Prostate gland (tissue), 2 donors: ENCODE data around the gene AHNAK2. TPM values are rescaled to one million over a fixed set of nuclear protein-coding genes. Genes with fewer than 3 reads are reported as not detected.
A peak's percentile ranks its signal among the peaks of the same experiment; 100 is the strongest.

Experiments
- DNase-seq: peaks from one replicate; pipeline ENCODE4 v3.0.0-alpha.2; 2019; ENCODE audit warnings: low spot score
- H3K27ac ChIP-seq, 2 donors: fragments of 200-600 bp; sonication (generic); 2 replicates each; pipeline ENCODE4 v1.5.1; 2017 to 2019
- H3K27me3 ChIP-seq: fragments of 200-600 bp; sonication (generic); replicated peaks from 2 replicates; pipeline ENCODE4 v1.5.1; 2019; ENCODE audit not compliant: insufficient read depth
- H3K36me3 ChIP-seq, 2 donors: fragments of 200-600 bp; sonication (generic); 1 replicate in 1 of 2; 2 replicates in 1 of 2; pipeline versions ENCODE4 v1.5.1 to v1.8.1; 2017 to 2019
- H3K4me1 ChIP-seq: fragments of 200-600 bp; sonication (generic); replicated peaks from 2 replicates; pipeline ENCODE4 v1.5.1; 2019
- H3K4me3 ChIP-seq, 2 donors: fragments of 200-600 bp; sonication (generic); 2 replicates each; pipeline ENCODE4 v1.5.1; 2017 to 2019
- H3K9me3 ChIP-seq: fragments of 200-600 bp; sonication (generic); 2 replicates; pipeline ENCODE4 v1.5.1; 2017
- POLR2A ChIP-seq: fragments of 450-650 bp; IDR thresholded peaks from one replicate; pipeline ENCODE4 v1.6.1; 2016; ENCODE audit warnings: antibody characterized with exemption, mild to moderate bottlenecking
- POLR2AphosphoS5 ChIP-seq: sonication (generic); formaldehyde crosslinking; IDR thresholded peaks from one replicate; pipeline ENCODE4 v1.6.1; 2017; ENCODE audit warnings: antibody characterized with exemption
- WGBS: methylation state at CpG from one replicate; pipeline ENCODE4 v1.1.5; 2018; 5-methylcytosine and 5-hydroxymethylcytosine counted together
- intact Hi-C: fragments of 100-400 bp; cut with DNase I; formaldehyde crosslinking; loops from one replicate; pipeline ENCODE4 v1.14.2; 2022
- total RNA-seq, 2 donors: library from RNA; depleted of rRNA; stranded (reverse); fragments of >200 nt; gene quantifications; one replicate each; pipeline ENCODE4 v1.1.0, GENCODE V29; 2016
- TF ChIP-seq, protein P1 (sequence below), 4 experiments: fragments of 200-600 bp in 2 of 4; fragments of 450-650 bp in 2 of 4; sonication (generic) in 2 of 4; IDR thresholded peaks; 1 replicate in 3 of 4; 2 replicates in 1 of 4; pipeline ENCODE4 v1.5.1; 2016 to 2019; ENCODE audit warnings: antibody characterized with exemption in 4 of 4, mild to moderate bottlenecking in 2 of 4, moderate library complexity in 2 of 4

AHNAK2 gene
- total RNA-seq, 2 donors from 2014 or later, result 18.3 to 27.2 TPM

DNA sequence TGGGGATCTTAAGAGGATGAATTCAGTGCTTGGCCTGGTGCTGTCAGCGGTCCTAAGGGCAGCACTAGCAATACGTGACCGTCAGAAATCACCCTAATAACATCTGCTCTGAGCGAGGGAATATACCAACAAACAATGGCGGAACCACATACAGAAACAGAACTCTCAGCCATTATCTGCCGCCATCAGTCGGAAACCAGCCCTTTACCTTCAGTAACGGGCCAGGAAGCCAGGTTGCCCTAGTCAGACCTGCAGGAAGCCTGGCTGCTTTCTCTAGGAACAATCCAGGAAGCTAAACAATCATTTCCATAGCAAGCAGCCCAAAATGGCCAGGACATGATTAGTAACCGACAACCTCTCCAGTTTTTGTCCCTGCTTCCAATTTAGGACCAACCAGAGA, 37.1 kb upstream of the AHNAK2 start:
- intact Hi-C loops, result no loop called here
- no peak overlapping the region for H3K4me3 ChIP-seq
- peaks cover 0 to 4% of the 10 kb centered on the region in 2 donors for H3K36me3 ChIP-seq
- WGBS, result 87% methylated on average over 9 of the region's 9 CpGs
- no peak for DNase-seq
- no peaks in the 10 kb centered on the region for H3K27me3 ChIP-seq
- TF ChIP-seq POLR2AphosphoS5, result no peak
- H3K9me3 ChIP-seq, result no peaks in the 10 kb centered on the region
- H3K27ac ChIP-seq, result no peak overlapping the region
- no peaks in the 10 kb centered on the region for H3K4me1 ChIP-seq

DNA sequence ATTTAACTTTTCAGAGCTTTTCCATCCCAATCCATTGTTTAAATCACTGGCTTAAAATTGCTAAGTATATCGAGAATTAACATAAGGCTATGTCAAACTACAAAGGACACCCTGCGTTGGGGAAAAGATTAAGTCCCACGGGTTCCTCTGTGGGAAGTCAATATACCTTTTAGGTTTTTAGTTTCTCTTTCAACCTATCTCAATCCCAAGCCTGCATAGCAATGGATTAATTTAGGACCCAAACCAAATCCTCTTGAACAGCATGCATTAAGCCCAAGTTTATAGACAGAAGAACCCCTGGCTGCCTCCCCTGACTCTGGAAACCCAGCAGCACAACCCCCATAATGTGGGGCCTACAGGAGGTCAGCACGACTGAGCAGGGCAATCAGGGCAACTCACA, 36.5 kb upstream of the AHNAK2 start:
- no peak for DNase-seq
- Histone ChIP-seq H3K36me3 (peaks cover 0 to 4% of the 10 kb centered on the region in 2 donors), H3K9me3 (no peaks in the 10 kb centered on the region), H3K4me3 (no peak overlapping the region), H3K27ac (no peak overlapping the region), H3K27me3 (no peaks in the 10 kb centered on the region), H3K4me1 (no peaks in the 10 kb centered on the region)
- intact Hi-C loops, result no loop called here
- TF ChIP-seq, protein P1, sequence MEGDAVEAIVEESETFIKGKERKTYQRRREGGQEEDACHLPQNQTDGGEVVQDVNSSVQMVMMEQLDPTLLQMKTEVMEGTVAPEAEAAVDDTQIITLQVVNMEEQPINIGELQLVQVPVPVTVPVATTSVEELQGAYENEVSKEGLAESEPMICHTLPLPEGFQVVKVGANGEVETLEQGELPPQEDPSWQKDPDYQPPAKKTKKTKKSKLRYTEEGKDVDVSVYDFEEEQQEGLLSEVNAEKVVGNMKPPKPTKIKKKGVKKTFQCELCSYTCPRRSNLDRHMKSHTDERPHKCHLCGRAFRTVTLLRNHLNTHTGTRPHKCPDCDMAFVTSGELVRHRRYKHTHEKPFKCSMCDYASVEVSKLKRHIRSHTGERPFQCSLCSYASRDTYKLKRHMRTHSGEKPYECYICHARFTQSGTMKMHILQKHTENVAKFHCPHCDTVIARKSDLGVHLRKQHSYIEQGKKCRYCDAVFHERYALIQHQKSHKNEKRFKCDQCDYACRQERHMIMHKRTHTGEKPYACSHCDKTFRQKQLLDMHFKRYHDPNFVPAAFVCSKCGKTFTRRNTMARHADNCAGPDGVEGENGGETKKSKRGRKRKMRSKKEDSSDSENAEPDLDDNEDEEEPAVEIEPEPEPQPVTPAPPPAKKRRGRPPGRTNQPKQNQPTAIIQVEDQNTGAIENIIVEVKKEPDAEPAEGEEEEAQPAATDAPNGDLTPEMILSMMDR (IDR thresholded peaks at IDR 0.05), result no peak
- TF ChIP-seq POLR2A (no peak), POLR2AphosphoS5 (no peak)
- 71% methylated on average over 4 of the region's 4 CpGs for WGBS

DNA sequence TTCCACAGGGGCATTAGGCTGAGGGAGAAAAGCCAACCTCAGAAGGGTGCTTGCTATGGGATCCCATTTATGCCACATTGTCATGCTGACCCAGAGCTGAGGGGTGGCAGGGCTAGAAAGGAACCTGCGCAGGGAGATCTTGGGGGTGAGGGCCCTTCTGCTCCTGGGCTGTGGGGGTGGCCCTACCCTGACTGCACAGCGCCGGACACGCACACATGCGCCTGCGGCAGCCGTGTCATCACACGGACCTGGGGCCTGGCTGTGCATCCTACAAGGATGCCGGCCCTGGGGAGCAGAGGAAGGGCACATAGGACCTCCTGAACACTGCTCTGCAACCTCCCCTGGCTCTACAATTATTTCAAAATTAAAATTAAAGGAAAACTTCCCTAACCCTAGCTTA, 35.9 kb upstream of the AHNAK2 start:
- peaks cover 0 to 4% of the 10 kb centered on the region in 2 donors for H3K36me3 ChIP-seq
- H3K9me3 ChIP-seq, result no peaks in the 10 kb centered on the region
- H3K27ac ChIP-seq, result no peak overlapping the region
- DNase-seq, result no peak
- no peak overlapping the region for H3K4me3 ChIP-seq
- H3K4me1 ChIP-seq, result no peaks in the 10 kb centered on the region
- H3K27me3 ChIP-seq, result no peaks in the 10 kb centered on the region
- 92% methylated on average over 9 of the region's 9 CpGs for WGBS
- TF ChIP-seq, protein P1 (IDR thresholded peaks at IDR 0.05), result no peak
- TF ChIP-seq POLR2A (no peak), POLR2AphosphoS5 (no peak)
- intact Hi-C loops, result no loop called here

DNA sequence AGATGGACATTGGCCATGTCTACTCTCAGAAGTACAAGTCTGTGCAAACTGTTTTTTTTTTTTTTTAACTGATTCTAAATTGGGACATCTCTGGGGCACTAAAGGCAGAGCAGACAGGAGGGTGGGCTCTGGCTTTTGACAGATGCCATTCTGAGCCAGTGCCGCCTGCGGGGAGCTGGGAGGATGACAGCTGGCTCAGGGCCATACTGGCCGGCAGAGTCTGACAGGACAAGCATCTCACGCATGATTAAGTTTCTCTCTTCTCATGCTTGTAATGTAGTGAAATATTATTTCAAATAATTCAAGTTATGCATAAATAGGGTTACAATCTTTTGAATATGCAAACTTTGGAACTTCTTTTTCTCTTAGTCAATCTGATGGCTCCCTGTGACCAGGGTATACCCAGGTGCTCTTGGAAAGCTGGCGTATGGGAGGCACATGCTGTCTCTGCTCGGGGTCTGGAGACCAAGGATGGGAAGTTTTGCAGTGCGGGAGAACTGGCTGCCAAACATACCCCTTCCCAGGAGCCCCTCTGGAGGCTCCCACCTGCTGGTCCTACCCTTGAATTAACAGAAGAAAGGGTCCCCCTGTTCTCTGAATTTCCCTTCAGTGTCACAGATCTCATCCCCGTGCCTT, 35.1 kb upstream of the AHNAK2 start:
- Histone ChIP-seq H3K4me1 (no peaks in the 10 kb centered on the region), H3K27me3 (no peaks in the 10 kb centered on the region), H3K9me3 (no peaks in the 10 kb centered on the region), H3K36me3 (peaks cover 0 to 4% of the 10 kb centered on the region in 2 donors), H3K4me3 (no peak overlapping the region), H3K27ac (no peak overlapping the region)
- TF ChIP-seq, protein P1 (IDR thresholded peaks at IDR 0.05), result no peak
- TF ChIP-seq POLR2AphosphoS5 (no peak), POLR2A (no peak)
- intact Hi-C loops, result no loop called here
- DNase-seq, result no peak
- 42% methylated on average over 8 of the region's 8 CpGs for WGBS

DNA sequence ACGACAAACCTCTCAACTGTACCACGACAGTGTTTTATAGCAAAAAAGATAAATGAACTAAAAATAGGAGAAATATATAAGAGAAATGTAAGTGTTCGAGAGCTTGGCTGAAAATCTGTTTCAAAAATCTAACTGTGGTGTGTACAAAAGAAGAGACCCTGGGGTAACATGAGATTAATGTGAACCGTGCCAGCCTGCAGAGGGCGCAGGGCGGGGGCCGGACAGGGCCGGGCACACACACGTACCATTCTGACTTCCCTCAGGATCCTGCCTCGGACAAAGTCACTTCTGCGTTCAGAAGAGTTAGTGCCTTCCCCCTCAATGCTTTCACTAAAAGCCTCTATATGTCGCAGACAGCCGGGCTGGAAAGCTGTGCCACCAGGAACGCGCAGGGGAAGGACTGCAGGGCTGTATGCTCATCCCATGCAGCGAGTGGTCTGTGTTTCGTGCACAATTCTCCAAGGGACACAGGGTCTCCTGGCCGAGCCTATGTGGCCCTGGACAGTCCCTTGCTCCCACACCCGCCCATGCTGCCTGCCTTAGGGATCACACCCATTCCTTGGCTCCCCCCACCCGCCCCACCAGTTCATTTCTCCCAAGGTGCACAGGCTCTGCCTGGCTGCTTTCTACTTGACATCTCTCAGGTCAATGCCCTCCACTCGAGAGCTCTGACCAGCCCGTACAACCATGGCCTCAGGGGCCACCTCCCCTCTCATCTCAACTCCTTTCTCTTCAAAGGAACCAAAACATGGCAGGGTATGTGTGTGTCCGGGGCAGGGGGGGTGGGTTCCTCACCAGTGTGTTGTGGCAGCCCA, 34.2 kb upstream of the AHNAK2 start:
- Histone ChIP-seq H3K27ac (no peak overlapping the region), H3K9me3 (no peaks in the 10 kb centered on the region), H3K27me3 (no peaks in the 10 kb centered on the region), H3K36me3 (peaks cover 0 to 4% of the 10 kb centered on the region in 2 donors), H3K4me1 (no peaks in the 10 kb centered on the region), H3K4me3 (no peak overlapping the region)
- intact Hi-C loops, result no loop called here
- WGBS, result 51% methylated on average over 23 of the region's 23 CpGs
- TF ChIP-seq POLR2A (no peak), POLR2AphosphoS5 (no peak)
- TF ChIP-seq, protein P1 (IDR thresholded peaks at IDR 0.05), result peak in 3 of 4 experiments; percentile 22 to 51 (median 39)
- DNase-seq, result no peak
